Amygdala (tissue), 56 donors: Measurements from ENCODE around the gene TGM1.

Experiments
- DNase-seq, 56 donors: peaks; one replicate each; lab custom pipeline; 2025; lab: John Stamatoyannopoulos, UW

TGM1 gene

GRCh38 chr14:24262821-24263733 lies at the start of gene TGM1:
TSS of gene TGM1 (minus strand) at chr14:24263177. CDS start at chr14:24262352, 825 bp downstream.
- no peak for DNase-seq

- DNase-seq: no peak
Observed at GRCh38 chr14:24311837-24312615, 49.0 kb upstream of the TGM1 start.

- peak in 43 of 56 donors; percentile 9 to 85 (median 63) for DNase-seq
Observed at GRCh38 chr14:24310646-24311604, 47.9 kb upstream of the TGM1 start, which contains the start of gene LTB4R. TSS of gene LTB4R (plus strand) at chr14:24311502. CDS start at chr14:24315652, 4,150 bp downstream.

GRCh38 chr14:24310265-24310645 lies 47.3 kb upstream of the TGM1 start:
- no peak for DNase-seq

- no peak for DNase-seq
Observed at GRCh38 chr14:24309538-24310264, 46.7 kb upstream of the TGM1 start, which contains the start of gene LTB4R2. TSS of gene LTB4R2 (plus strand) at chr14:24310140. CDS start at chr14:24310665, 525 bp downstream.

- DNase-seq: peak in 1 of 56 donors; percentile 23
Observed at GRCh38 chr14:24308342-24309124, 45.6 kb upstream of the TGM1 start.

- peak in 28 of 56 donors; percentile 6 to 75 (median 25) for DNase-seq
Observed at GRCh38 chr14:24307575-24308341, 44.8 kb upstream of the TGM1 start, which contains the start of gene CIDEB. TSS of gene CIDEB (minus strand) at chr14:24307977. CDS start at chr14:24307858, 119 bp downstream.

- no peak for DNase-seq
Observed at GRCh38 chr14:24307156-24307574, 44.2 kb upstream of the TGM1 start.

GRCh38 chr14:24304019-24304387 lies 41.0 kb upstream of the TGM1 start:
- no peak for DNase-seq

GRCh38 chr14:24300326-24300980 lies 37.5 kb upstream of the TGM1 start:
- DNase-seq: no peak

- peak; percentile 23 to 93 (median 76) for DNase-seq
Observed at GRCh38 chr14:24299255-24300191, 36.5 kb upstream of the TGM1 start, which contains the start of the genes DHRS1 and NOP9. TSS of gene DHRS1 (minus strand) at chr14:24299780. CDS start at chr14:24299106, 674 bp downstream. TSS of gene NOP9 (plus strand) at chr14:24299850. CDS start at chr14:24299955, 105 bp downstream.

GRCh38 chr14:24298892-24299254 lies 35.9 kb upstream of the TGM1 start:
- DNase-seq: peak in 2 of 56 donors; percentile 20 to 21

- no peak for DNase-seq
Observed at GRCh38 chr14:24297190-24297964, 34.4 kb upstream of the TGM1 start.

- DNase-seq: peak in 36 of 56 donors; percentile 9 to 76 (median 40)
Observed at GRCh38 chr14:24296341-24297157, 33.6 kb upstream of the TGM1 start.
